GM23338 (cell line): ENCODE results near the gene CKLF. TPM values are rescaled to one million over a fixed set of nuclear protein-coding genes. Genes with fewer than 3 reads are reported as not detected.

Experiments used
- ATAC-seq: fragments of 200-7000 bp; cut with Tn5 transposase; 3 replicates; pipeline ENCODE4 v1.9.1; 2020
- DNase-seq: peaks from one replicate; pipeline ENCODE4 v3.0.0-alpha.2; 2015; ENCODE audit warnings: low spot score
- H2AFZ ChIP-seq: fragments of 200-600 bp; sonication (generic); 2 replicates; pipeline ENCODE4 v1.8.0; 2016; ENCODE audit warnings: antibody characterized with exemption, mild to moderate bottlenecking, moderate library complexity
- H3F3A ChIP-seq: fragments of 200-600 bp; sonication (generic); replicated peaks from 2 replicates; pipeline ENCODE4 v1.8.0; 2017; ENCODE audit warnings: antibody characterized with exemption, mixed run types, low read depth
- H3K27ac ChIP-seq: fragments of 200-600 bp; sonication (generic); 2 replicates; pipeline ENCODE4 v1.6.1; 2016; ENCODE audit warnings: low read depth
- H3K27me3 ChIP-seq: fragments of 200-600 bp; sonication (generic); 2 replicates; pipeline ENCODE4 v1.8.0; 2016; ENCODE audit warnings: mild to moderate bottlenecking, mixed run types, moderate library complexity; ENCODE audit not compliant: insufficient read depth
- H3K36me3 ChIP-seq: fragments of 200-600 bp; sonication (generic); 2 replicates; pipeline ENCODE4 v1.8.0; 2016; ENCODE audit warnings: mild to moderate bottlenecking; ENCODE audit not compliant: insufficient read depth
- H3K4me1 ChIP-seq: fragments of 200-600 bp; sonication (generic); 2 replicates; pipeline ENCODE4 v1.8.0; 2016; ENCODE audit warnings: mild to moderate bottlenecking, moderate library complexity; ENCODE audit not compliant: insufficient read depth
- H3K4me2 ChIP-seq: fragments of 200-600 bp; sonication (generic); 2 replicates; pipeline ENCODE4 v1.7.1; 2017; ENCODE audit warnings: mixed run types
- H3K4me3 ChIP-seq: fragments of 200-600 bp; sonication (generic); 2 replicates; pipeline ENCODE4 v1.6.1; 2016; ENCODE audit warnings: mixed run types
- H3K79me2 ChIP-seq: fragments of 200-600 bp; sonication (generic); replicated peaks from 2 replicates; pipeline ENCODE4 v1.8.0; 2017; ENCODE audit warnings: mild to moderate bottlenecking; ENCODE audit not compliant: insufficient read depth
- H3K9me2 ChIP-seq: fragments of 200-600 bp; sonication (generic); 2 replicates; pipeline ENCODE4 v1.8.0; 2017; ENCODE audit not compliant: insufficient read depth
- H4K20me1 ChIP-seq: fragments of 200-600 bp; sonication (generic); replicated peaks from 2 replicates; pipeline ENCODE4 v1.8.0; 2017; ENCODE audit warnings: mild to moderate bottlenecking; ENCODE audit not compliant: insufficient read depth
- H3K27ac Mint-ChIP-seq: 2 replicates; pipeline ENCODE4 v1.8.0; 2020; ENCODE audit warnings: inconsistent platforms, mild to moderate bottlenecking, moderate library complexity, mixed read lengths
- H3K27me3 Mint-ChIP-seq: 3 replicates; pipeline ENCODE4 v1.8.0; 2022; ENCODE audit warnings: low read depth, mild to moderate bottlenecking, moderate library complexity, mixed read lengths, inconsistent platforms; ENCODE audit not compliant: insufficient read depth, poor library complexity
- H3K36me3 Mint-ChIP-seq: 3 replicates; pipeline ENCODE4 v1.8.0; 2021; ENCODE audit warnings: low read depth, mild to moderate bottlenecking, inconsistent platforms, moderate library complexity, mixed read lengths
- H3K4me1 Mint-ChIP-seq: 3 replicates; pipeline ENCODE4 v1.8.0; 2020; ENCODE audit warnings: mild to moderate bottlenecking, inconsistent platforms, mixed read lengths
- H3K4me3 Mint-ChIP-seq: 3 replicates; pipeline ENCODE4 v1.8.0; 2021; ENCODE audit warnings: moderate library complexity, mild to moderate bottlenecking, inconsistent platforms, mixed read lengths
- H3K9me3 Mint-ChIP-seq: 3 replicates; pipeline ENCODE4 v1.8.0; 2020; ENCODE audit warnings: moderate library complexity, mild to moderate bottlenecking, inconsistent platforms, mixed read lengths
- CREB1 ChIP-seq: fragments of 250-450 bp; sonication (Bioruptor Pico); IDR thresholded peaks from 2 replicates; pipeline ENCODE4 v1.5.0; 2020; ENCODE audit warnings: low read depth, mild to moderate bottlenecking, moderate library complexity
- CTCF ChIP-seq, 2 experiments: fragments of 200-600 bp in 1 of 2; sonication (generic) in 1 of 2; conservative IDR thresholded peaks; 2 replicates each; pipeline versions ENCODE4 v1.5.1 to v1.6.1; 2016 to 2017; ENCODE audit warnings: antibody characterized with exemption in 2 of 2, low read depth in 2 of 2, mild to moderate bottlenecking in 2 of 2, moderate library complexity in 1 of 2
- ETS1 ChIP-seq: IDR thresholded peaks from 2 replicates; pipeline ENCODE4 v1.6.1; 2016; ENCODE audit warnings: antibody characterized with exemption
- EZH2 ChIP-seq: fragments of 200-600 bp; sonication (generic); IDR thresholded peaks from one replicate; pipeline ENCODE4 v1.8.0; 2017; ENCODE audit warnings: antibody characterized with exemption, mild to moderate bottlenecking, low read depth; ENCODE audit not compliant: unreplicated experiment
- EZH2phosphoT487 ChIP-seq: fragments of 200-600 bp; sonication (generic); IDR thresholded peaks from one replicate; pipeline ENCODE4 v1.8.1; 2018; ENCODE audit warnings: antibody characterized with exemption; ENCODE audit not compliant: unreplicated experiment
- JUNB ChIP-seq: IDR thresholded peaks from one replicate; pipeline ENCODE4 v1.6.1; 2016; ENCODE audit warnings: antibody characterized with exemption; ENCODE audit not compliant: unreplicated experiment
- NANOG ChIP-seq: IDR thresholded peaks from 2 replicates; pipeline ENCODE4 v1.6.1; 2016; ENCODE audit warnings: antibody characterized with exemption, borderline replicate concordance
- POLR2AphosphoS5 ChIP-seq: IDR thresholded peaks from 2 replicates; pipeline ENCODE4 v1.6.1; 2016; ENCODE audit warnings: antibody characterized with exemption, low read depth
- REST ChIP-seq: IDR thresholded peaks from one replicate; pipeline ENCODE4 v1.6.1; 2018; ENCODE audit warnings: antibody characterized with exemption; ENCODE audit not compliant: unreplicated experiment
- STAT1 ChIP-seq: IDR thresholded peaks from one replicate; pipeline ENCODE4 v1.6.1; 2016; ENCODE audit warnings: antibody characterized with exemption; ENCODE audit not compliant: unreplicated experiment
- ZNF114 ChIP-seq: fragments of 250-450 bp; sonication (Bioruptor Pico); IDR thresholded peaks from 2 replicates; pipeline ENCODE4 v1.5.0; 2020; ENCODE audit warnings: mild to moderate bottlenecking, moderate library complexity
- ZNF331 ChIP-seq: fragments of 250-450 bp; sonication (Bioruptor Pico); IDR thresholded peaks from 2 replicates; pipeline ENCODE4 v1.5.0; 2020; ENCODE audit warnings: low read depth, mild to moderate bottlenecking, moderate library complexity
- ZNF462 ChIP-seq: fragments of 250-450 bp; sonication (Bioruptor Pico); IDR thresholded peaks from 2 replicates; pipeline ENCODE4 v1.5.0; 2020; ENCODE audit warnings: mild to moderate bottlenecking, moderate library complexity
- polyA plus RNA-seq: library from polyadenylated mRNA; unstranded; fragments of >200 nt; fragmentation: Nextera tagmentation; extraction: Ambion mirVana; gene quantifications from 2 replicates; pipeline ENCODE4 v1.2.1, GENCODE V29; 2016
- total RNA-seq: library from RNA; depleted of rRNA; stranded (reverse); fragments of >200 nt; shearing (Covaris generic); gene quantifications from 2 replicates; pipeline ENCODE4 v1.2.3, GENCODE V29; 2014

The CKLF gene
- total and polyA plus RNA-seq, 2 experiments from 2014 or later, result 25.5 to 60.0 TPM

- Histone ChIP-seq H3K27ac (no peak overlapping the region), H3K27me3 (no peaks in the 10 kb centered on the region), H3K4me3 (no peak overlapping the region), H3F3A (no peaks in the 10 kb centered on the region), H2AFZ (no peak overlapping the region), H3K36me3 (no peaks in the 10 kb centered on the region), H3K4me2 (no peak overlapping the region), H3K4me1 (peaks cover 14% of the 10 kb centered on the region), H3K9me2 (no peaks in the 10 kb centered on the region), H4K20me1 (no peaks in the 10 kb centered on the region), H3K79me2 (no peaks in the 10 kb centered on the region)
- Mint-ChIP-seq H3K4me3 (no peak overlapping the region), H3K36me3 (peaks cover 8% of the 10 kb centered on the region; the same call in 2 of the 3 replicates), H3K27me3 (peaks cover 6% of the 10 kb centered on the region), H3K27ac (no peak overlapping the region), H3K4me1 (peaks cover 24% of the 10 kb centered on the region), H3K9me3 (no peaks in the 10 kb centered on the region; the same call in 2 of the 3 replicates)
- ATAC-seq, result no peak
- no peak for DNase-seq
- TF ChIP-seq CREB1 (CRISPR knock-in tag) (no peak), ZNF462 (CRISPR knock-in tag) (no peak), JUNB (no peak), ETS1 (no peak), CTCF (conservative IDR thresholded peaks at IDR 0.05; ENCODE audit: low read depth in 2 of 2) (no peak), ZNF331 (CRISPR knock-in tag) (no peak), EZH2phosphoT487 (no peak), NANOG (no peak), STAT1 (no peak), ZNF114 (CRISPR knock-in tag) (no peak), POLR2AphosphoS5 (no peak), EZH2 (no peak), REST (no peak)
Observed at GRCh38 chr16:66508914-66509496, 43.4 kb upstream of the CKLF start.
